ENCODE results near the gene AKAP7. TPM values are rescaled to one million over a fixed set of nuclear protein-coding genes. Genes with fewer than 3 reads are reported as not detected.

The AKAP7 gene
- total RNA-seq, 6 experiments from 2014 or later = 1.1 to 3.9 (median 3.0) TPM

DNA sequence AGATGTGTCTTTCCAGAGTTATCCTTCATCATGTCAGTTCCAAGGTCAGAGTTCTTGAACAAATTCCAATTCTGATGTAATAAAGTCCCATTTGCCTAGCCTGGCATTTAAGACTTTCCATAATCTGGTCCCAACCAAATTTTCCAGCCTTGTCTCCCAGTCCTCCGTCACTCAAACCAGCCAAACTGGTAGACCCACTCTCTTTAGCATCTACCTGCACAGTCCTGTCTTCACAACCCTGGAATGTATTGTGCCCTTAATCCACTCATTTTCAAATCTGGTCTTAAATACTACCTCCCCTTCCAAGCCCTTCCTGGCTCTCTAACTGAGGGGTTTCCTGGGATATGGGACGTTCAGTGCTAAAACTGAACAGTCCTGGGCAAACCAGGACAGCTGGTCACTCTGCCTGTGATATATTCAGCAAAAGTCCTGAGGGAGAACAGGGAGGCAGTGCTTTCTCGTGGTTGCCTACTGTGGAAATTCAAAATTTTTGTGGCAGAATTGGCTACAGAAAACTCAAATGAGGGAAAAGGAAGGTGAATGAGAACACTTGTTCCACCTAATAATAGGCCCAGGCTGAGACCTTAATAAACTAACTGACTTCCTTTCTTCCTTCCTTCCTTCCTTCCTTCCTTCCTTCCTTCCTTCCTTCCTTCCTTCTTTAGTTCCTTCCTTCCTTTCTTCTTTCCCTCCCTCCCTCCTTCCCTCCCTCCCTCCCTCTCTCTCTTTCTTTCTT lies 10.8 kb upstream of the AKAP7 start:
- TF ChIP-seq, protein P1, sequence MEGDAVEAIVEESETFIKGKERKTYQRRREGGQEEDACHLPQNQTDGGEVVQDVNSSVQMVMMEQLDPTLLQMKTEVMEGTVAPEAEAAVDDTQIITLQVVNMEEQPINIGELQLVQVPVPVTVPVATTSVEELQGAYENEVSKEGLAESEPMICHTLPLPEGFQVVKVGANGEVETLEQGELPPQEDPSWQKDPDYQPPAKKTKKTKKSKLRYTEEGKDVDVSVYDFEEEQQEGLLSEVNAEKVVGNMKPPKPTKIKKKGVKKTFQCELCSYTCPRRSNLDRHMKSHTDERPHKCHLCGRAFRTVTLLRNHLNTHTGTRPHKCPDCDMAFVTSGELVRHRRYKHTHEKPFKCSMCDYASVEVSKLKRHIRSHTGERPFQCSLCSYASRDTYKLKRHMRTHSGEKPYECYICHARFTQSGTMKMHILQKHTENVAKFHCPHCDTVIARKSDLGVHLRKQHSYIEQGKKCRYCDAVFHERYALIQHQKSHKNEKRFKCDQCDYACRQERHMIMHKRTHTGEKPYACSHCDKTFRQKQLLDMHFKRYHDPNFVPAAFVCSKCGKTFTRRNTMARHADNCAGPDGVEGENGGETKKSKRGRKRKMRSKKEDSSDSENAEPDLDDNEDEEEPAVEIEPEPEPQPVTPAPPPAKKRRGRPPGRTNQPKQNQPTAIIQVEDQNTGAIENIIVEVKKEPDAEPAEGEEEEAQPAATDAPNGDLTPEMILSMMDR (IDR thresholded peaks at IDR 0.05) = no peak
- DNase-seq = no peak
- no peak overlapping the region for H3K27ac Mint-ChIP-seq
- H3K4me1 Mint-ChIP-seq (ENCODE audit: low read depth) = peaks cover 24% of the 10 kb centered on the region
- no peaks in the 10 kb centered on the region for H3K9me3 Mint-ChIP-seq
- no peaks in the 10 kb centered on the region for H3K36me3 Mint-ChIP-seq (ENCODE audit: low read depth)
- no peaks in the 10 kb centered on the region; the same call in 1 of the 2 replicates for H3K27me3 Mint-ChIP-seq (ENCODE audit: insufficient read depth)
- H3K4me3 Mint-ChIP-seq = no peak overlapping the region

DNA sequence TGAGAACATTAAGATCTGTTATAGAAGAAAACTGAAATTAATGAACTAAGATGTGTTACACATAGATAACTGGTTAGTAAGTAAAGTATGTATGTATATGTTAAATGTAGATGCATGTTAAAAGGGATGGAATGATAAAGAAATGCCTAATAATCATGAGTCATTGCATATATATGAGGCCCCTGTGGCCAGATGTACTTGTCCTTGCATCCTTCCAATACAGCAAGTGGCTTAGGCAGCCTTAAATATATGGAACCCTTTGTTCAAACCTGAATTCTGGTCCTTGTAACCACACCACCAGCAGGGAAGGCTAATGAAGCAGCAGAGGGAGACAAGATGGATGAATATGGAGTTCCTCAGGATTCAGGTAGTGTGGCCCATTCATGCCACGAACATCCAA lies 9.8 kb upstream of the AKAP7 start:
- no peaks in the 10 kb centered on the region for H3K36me3 Mint-ChIP-seq (ENCODE audit: low read depth)
- H3K27ac Mint-ChIP-seq = no peak overlapping the region
- no peak for DNase-seq
- peaks cover 24% of the 10 kb centered on the region for H3K4me1 Mint-ChIP-seq (ENCODE audit: low read depth)
- no peaks in the 10 kb centered on the region; the same call in 1 of the 2 replicates for H3K27me3 Mint-ChIP-seq (ENCODE audit: insufficient read depth)
- TF ChIP-seq, protein P1 (IDR thresholded peaks at IDR 0.05) = no peak
- H3K4me3 Mint-ChIP-seq = no peak overlapping the region
- no peaks in the 10 kb centered on the region for H3K9me3 Mint-ChIP-seq

DNA sequence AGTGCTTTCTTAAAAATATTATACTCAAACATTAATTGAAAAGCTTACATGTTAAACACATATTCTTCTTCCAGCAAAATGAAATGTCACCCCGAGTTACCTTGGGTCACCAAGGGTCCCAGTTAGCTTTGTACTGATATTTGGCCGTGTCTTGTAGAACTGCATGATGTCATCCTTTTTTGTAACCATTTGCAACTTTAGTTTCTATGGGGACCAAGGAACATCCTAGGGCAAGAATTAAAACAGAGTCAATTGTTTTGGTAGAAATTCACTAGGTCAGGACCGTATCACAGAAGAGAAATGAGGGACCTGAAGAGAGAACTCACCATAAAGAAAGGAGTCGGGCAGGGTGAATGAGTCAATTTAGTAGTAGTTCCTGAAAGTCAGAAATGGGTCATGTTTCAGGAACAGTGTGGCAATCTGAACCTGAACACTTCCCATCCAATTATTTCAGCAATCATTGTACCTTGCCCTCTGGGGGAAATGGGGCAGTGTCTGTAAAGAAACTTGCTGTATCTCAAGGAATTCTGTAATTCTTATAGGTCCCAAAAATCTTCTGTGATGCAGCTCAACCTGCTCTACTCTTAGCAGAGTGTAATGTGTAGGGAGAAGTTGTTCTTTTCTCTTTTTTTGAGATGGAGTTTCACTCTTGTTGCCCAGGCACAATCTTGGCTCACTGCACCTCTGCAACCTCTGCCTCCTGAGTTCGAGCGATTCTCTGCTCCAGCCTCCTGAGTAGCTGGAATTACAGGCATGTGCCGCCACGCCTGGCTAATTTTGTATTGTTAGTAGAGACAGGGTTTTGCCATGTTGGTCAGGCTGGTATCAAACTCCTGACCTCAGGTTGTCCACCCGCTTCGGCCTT lies 5.3 kb upstream of the AKAP7 start:
- Mint-ChIP-seq H3K27ac (no peak overlapping the region), H3K27me3 (ENCODE audit: insufficient read depth) (no peaks in the 10 kb centered on the region; the same call in 1 of the 2 replicates), H3K36me3 (ENCODE audit: low read depth) (no peaks in the 10 kb centered on the region), H3K4me1 (ENCODE audit: low read depth) (peaks cover 26% of the 10 kb centered on the region), H3K9me3 (no peaks in the 10 kb centered on the region), H3K4me3 (no peak overlapping the region)
- no peak for DNase-seq
- TF ChIP-seq, protein P1 (IDR thresholded peaks at IDR 0.05) = no peak

DNA sequence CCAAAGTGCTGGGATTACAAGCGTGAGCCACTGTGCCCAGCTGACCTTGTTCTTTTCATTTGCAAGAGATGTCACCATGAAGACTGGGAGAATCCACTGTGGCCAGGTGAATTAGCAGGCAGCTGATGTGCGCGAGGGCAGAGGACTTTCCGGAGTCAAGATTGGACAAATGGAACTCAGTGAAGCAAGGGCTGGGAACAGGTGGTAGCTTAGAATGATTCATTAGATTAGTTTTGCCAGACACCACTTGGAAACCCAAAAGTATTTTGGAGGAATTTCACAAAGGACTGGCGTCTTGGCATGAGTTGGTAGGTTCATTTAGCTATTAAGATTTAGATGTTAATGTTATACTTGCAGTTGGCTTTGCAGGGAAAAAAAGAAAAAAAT lies 4.7 kb upstream of the AKAP7 start:
- Mint-ChIP-seq H3K4me1 (ENCODE audit: low read depth) (peaks cover 22% of the 10 kb centered on the region), H3K4me3 (no peak overlapping the region), H3K27me3 (ENCODE audit: insufficient read depth) (peaks cover 1% of the 10 kb centered on the region), H3K36me3 (ENCODE audit: low read depth) (no peaks in the 10 kb centered on the region), H3K27ac (no peak overlapping the region), H3K9me3 (no peaks in the 10 kb centered on the region)
- TF ChIP-seq, protein P1 (IDR thresholded peaks at IDR 0.05) = no peak
- no peak for DNase-seq

DNA sequence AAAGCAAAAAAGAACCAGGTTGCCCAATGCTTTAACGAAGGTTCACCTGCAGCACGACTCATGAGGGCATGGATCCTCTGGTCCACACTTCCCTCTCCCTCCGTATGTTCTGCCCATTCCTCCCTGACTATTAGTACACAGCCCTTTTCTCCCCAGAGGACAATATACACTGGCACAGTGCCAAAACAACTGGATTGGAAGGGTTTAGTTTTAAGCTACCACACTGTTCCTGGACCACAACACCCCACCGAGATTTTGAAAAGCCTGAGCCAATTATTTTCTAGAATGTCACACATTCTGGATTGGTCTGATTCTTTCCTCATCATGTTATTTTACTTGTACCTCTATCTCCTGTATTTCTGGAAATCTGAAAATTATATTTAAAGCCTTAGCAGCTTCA lies 2.9 kb upstream of the AKAP7 start:
- H3K9me3 Mint-ChIP-seq = no peaks in the 10 kb centered on the region
- DNase-seq = no peak
- no peak overlapping the region for H3K4me3 Mint-ChIP-seq
- TF ChIP-seq, protein P1 (IDR thresholded peaks at IDR 0.05) = no peak
- no peaks in the 10 kb centered on the region for H3K36me3 Mint-ChIP-seq (ENCODE audit: low read depth)
- H3K27me3 Mint-ChIP-seq (ENCODE audit: insufficient read depth) = peaks cover 1% of the 10 kb centered on the region
- peaks cover 22% of the 10 kb centered on the region for H3K4me1 Mint-ChIP-seq (ENCODE audit: low read depth)
- H3K27ac Mint-ChIP-seq = no peak overlapping the region

Data from HFFc6 (cell line).